Measurements from ENCODE around the gene VPS26C. TPM values are rescaled to one million over a fixed set of nuclear protein-coding genes. Genes with fewer than 3 reads are reported as not detected.

Gene VPS26C
- total and polyA plus RNA-seq, 2 of the 8 experiments (the other 6 are each of a cell fraction or from before 2014, with no cell fraction given): 43.5 to 71.6 TPM

DNA sequence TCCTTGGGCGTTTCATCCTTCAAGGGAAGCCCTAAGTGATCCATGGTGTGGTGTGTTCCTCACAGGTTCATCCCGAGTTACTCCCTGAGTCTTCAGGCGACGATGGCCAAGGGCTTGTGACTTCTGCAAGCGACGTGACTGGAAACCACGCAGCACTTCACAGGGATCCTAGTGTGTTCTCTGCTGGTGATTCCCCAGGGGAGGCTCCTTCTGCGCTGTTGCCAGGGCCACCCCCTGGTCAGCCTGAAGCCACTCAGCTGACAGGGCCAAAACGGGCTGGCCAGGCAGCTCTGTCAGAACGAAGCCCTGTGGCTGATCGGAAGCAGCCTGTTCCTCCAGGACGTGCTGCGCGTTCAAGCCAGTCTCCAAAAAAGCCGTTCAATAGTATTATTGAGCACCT is 71.5 kb downstream of the VPS26C start (continued):
- TF ChIP-seq E2F6 (IDR thresholded peaks at IDR 0.05): no peak
- TF ChIP-seq CBX8 (IDR thresholded peaks at IDR 0.05; ENCODE audit: borderline replicate concordance, low read depth, low read length): no peak
- no peak for TF ChIP-seq SIRT6 (IDR thresholded peaks at IDR 0.05; ENCODE audit: low read length)
- no peak for TF ChIP-seq PHF8 (conservative IDR thresholded peaks at IDR 0.05; ENCODE audit: low read depth, low read length)
